HEK293 (cell line): ENCODE data around the gene TMEM229B.

Experiments
- GFI1B ChIP-seq: fragments of 450-650 bp; formaldehyde crosslinking; IDR thresholded peaks from 2 replicates; pipeline ENCODE4 v1.5.1; 2016; ENCODE audit warnings: missing biosample characterization, missing genetic modification characterization
- HOXA7 ChIP-seq: sonication (generic); formaldehyde crosslinking; IDR thresholded peaks from 2 replicates; pipeline ENCODE4 v1.8.1; 2022; ENCODE audit warnings: missing genetic modification reagents, borderline replicate concordance
- OSR2 ChIP-seq: fragments of 450-650 bp; formaldehyde crosslinking; IDR thresholded peaks from 2 replicates; pipeline ENCODE4 v1.5.1; 2016; ENCODE audit warnings: missing biosample characterization, missing genetic modification characterization
- PRDM2 ChIP-seq: fragments of 450-650 bp; formaldehyde crosslinking; IDR thresholded peaks from 2 replicates; pipeline ENCODE4 v1.5.1; 2016; ENCODE audit warnings: missing biosample characterization, missing genetic modification characterization, borderline replicate concordance
- SCRT2 ChIP-seq: fragments of 450-650 bp; formaldehyde crosslinking; IDR thresholded peaks from 2 replicates; pipeline ENCODE4 v1.5.1; 2016; ENCODE audit warnings: missing biosample characterization, missing genetic modification characterization
- YY2 ChIP-seq: fragments of 450-650 bp; formaldehyde crosslinking; IDR thresholded peaks from 2 replicates; pipeline ENCODE4 v1.5.1; 2016; ENCODE audit warnings: missing biosample characterization, missing genetic modification characterization
- ZBTB1 ChIP-seq: fragments of 450-650 bp; formaldehyde crosslinking; IDR thresholded peaks from 2 replicates; pipeline ENCODE4 v1.5.1; 2016; ENCODE audit warnings: missing biosample characterization, missing genetic modification characterization
- ZNF155 ChIP-seq: fragments of 450-650 bp; formaldehyde crosslinking; IDR thresholded peaks from 2 replicates; pipeline ENCODE4 v1.5.1; 2016; ENCODE audit warnings: missing biosample characterization, missing genetic modification characterization
- ZNF169 ChIP-seq: fragments of 450-650 bp; formaldehyde crosslinking; IDR thresholded peaks from 2 replicates; pipeline ENCODE4 v1.5.1; 2016; ENCODE audit warnings: missing biosample characterization, missing genetic modification characterization
- ZNF221 ChIP-seq: fragments of 450-650 bp; formaldehyde crosslinking; IDR thresholded peaks from 2 replicates; pipeline ENCODE4 v1.5.1; 2017; ENCODE audit warnings: missing biosample characterization, missing genetic modification characterization, borderline replicate concordance
- ZNF266 ChIP-seq: fragments of 450-650 bp; formaldehyde crosslinking; IDR thresholded peaks from 2 replicates; pipeline ENCODE4 v1.5.1; 2016; ENCODE audit warnings: missing biosample characterization, missing genetic modification characterization, low read depth
- ZNF362 ChIP-seq: fragments of 450-650 bp; formaldehyde crosslinking; IDR thresholded peaks from 2 replicates; pipeline ENCODE4 v1.5.1; 2016; ENCODE audit warnings: missing biosample characterization, missing genetic modification characterization
- ZNF404 ChIP-seq: fragments of 450-650 bp; formaldehyde crosslinking; IDR thresholded peaks from 2 replicates; pipeline ENCODE4 v1.5.1; 2017; ENCODE audit warnings: missing biosample characterization, missing genetic modification characterization
- ZNF48 ChIP-seq: fragments of 450-650 bp; formaldehyde crosslinking; IDR thresholded peaks from 2 replicates; pipeline ENCODE4 v1.5.1; 2016; ENCODE audit warnings: missing biosample characterization, missing genetic modification characterization
- ZNF501 ChIP-seq: fragments of 450-650 bp; formaldehyde crosslinking; IDR thresholded peaks from 2 replicates; pipeline ENCODE4 v1.5.1; 2016; ENCODE audit warnings: missing biosample characterization, missing genetic modification characterization
- ZNF558 ChIP-seq: fragments of 450-650 bp; formaldehyde crosslinking; IDR thresholded peaks from 2 replicates; pipeline ENCODE4 v1.5.1; 2016; ENCODE audit warnings: missing biosample characterization, missing genetic modification characterization
- ZNF585B ChIP-seq: fragments of 450-650 bp; formaldehyde crosslinking; IDR thresholded peaks from 2 replicates; pipeline ENCODE4 v1.5.1; 2016; ENCODE audit warnings: missing biosample characterization, missing genetic modification characterization
- ZNF623 ChIP-seq: fragments of 450-650 bp; formaldehyde crosslinking; IDR thresholded peaks from 2 replicates; pipeline ENCODE4 v1.5.1; 2016; ENCODE audit warnings: missing biosample characterization, missing genetic modification characterization
- ZNF658 ChIP-seq: fragments of 450-650 bp; formaldehyde crosslinking; IDR thresholded peaks from 2 replicates; pipeline ENCODE4; 2016; ENCODE audit warnings: missing biosample characterization, missing genetic modification characterization
- ZNF670 ChIP-seq: fragments of 450-650 bp; formaldehyde crosslinking; IDR thresholded peaks from 2 replicates; pipeline ENCODE4 v1.5.1; 2016; ENCODE audit warnings: missing biosample characterization, missing genetic modification characterization, low read depth
- ZNF777 ChIP-seq: fragments of 450-650 bp; formaldehyde crosslinking; IDR thresholded peaks from 2 replicates; pipeline ENCODE4 v1.5.1; 2017; ENCODE audit warnings: missing biosample characterization, missing genetic modification characterization, borderline replicate concordance
- ZNF830 ChIP-seq: fragments of 450-650 bp; IDR thresholded peaks from 2 replicates; pipeline ENCODE4 v1.5.0; 2018; ENCODE audit warnings: missing biosample characterization, missing genetic modification characterization, low read depth, mild to moderate bottlenecking, moderate library complexity
- TF ChIP-seq, protein P1 (sequence below): fragments of 450-650 bp; formaldehyde crosslinking; conservative IDR thresholded peaks from 2 replicates; pipeline ENCODE4 v1.5.1; 2016; ENCODE audit warnings: low read depth, missing biosample characterization, missing genetic modification characterization
- TF ChIP-seq, protein P2 (sequence below): fragments of 450-650 bp; formaldehyde crosslinking; IDR thresholded peaks from 2 replicates; pipeline ENCODE4 v1.5.1; 2016; ENCODE audit warnings: missing biosample characterization, missing genetic modification characterization

The TMEM229B gene

DNA sequence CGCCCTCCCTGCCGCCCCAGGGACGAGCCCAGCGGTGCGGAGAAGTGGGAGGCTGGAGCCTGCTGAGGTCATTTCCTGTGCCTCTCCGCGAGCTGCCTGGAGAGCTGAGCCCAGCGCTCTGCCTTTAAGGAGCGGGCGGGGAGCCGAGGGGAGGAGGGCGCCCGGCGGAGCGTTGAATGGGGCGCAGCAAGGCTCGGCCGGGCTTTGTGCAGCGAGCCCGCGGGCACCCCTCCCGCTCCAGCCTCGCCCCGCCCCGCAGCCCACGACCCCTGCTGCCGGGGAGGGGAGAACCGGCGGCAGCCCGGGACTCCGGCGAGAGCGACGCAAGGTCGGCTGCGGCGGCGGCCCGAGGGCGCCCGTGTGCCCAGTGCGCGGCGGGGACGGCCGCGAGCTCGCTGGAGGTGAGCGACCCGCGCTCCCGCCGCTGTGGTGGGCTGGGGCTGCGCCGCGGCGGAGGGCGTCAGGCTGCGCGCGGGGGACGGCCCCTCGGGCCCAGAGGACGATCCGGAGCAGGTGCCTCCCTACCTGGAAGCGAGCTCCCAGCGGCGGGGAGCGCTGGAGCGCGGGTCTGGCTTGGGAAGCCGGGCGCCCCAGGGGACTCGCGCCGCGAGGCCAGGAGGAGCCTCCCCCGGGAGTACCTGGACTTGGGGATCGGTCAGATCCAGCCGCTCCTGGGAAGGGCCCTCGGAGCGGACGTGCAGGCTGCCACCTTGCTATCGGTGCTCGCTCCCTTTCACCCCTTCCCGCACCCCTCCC is 44.7 kb upstream of the TMEM229B start, which contains the start of gene PLEKHH1 (continued):
- TF ChIP-seq ZNF558 (tag by site-specific recombination) = no peak
- no peak for TF ChIP-seq ZNF362 (tag by site-specific recombination)
- TF ChIP-seq SCRT2 (tag by site-specific recombination) = peak; percentile 52; the same call in 1 of the 2 replicates
- no peak for TF ChIP-seq OSR2 (tag by site-specific recombination)
- TF ChIP-seq ZNF221 (tag by site-specific recombination) = no peak
- TF ChIP-seq ZNF585B (tag by site-specific recombination) = no peak
- TF ChIP-seq HOXA7 = no peak
- TF ChIP-seq ZNF777 (tag by site-specific recombination) = no peak
- no peak for TF ChIP-seq ZNF155 (tag by site-specific recombination)
- no peak for TF ChIP-seq ZNF48 (tag by site-specific recombination)
- no peak for TF ChIP-seq ZNF670
- TF ChIP-seq YY2 (tag by site-specific recombination) = no peak
- TF ChIP-seq ZNF830 (tag by site-specific recombination) = no peak
- TF ChIP-seq ZNF169 (tag by site-specific recombination) = no peak
- TF ChIP-seq, protein P1, sequence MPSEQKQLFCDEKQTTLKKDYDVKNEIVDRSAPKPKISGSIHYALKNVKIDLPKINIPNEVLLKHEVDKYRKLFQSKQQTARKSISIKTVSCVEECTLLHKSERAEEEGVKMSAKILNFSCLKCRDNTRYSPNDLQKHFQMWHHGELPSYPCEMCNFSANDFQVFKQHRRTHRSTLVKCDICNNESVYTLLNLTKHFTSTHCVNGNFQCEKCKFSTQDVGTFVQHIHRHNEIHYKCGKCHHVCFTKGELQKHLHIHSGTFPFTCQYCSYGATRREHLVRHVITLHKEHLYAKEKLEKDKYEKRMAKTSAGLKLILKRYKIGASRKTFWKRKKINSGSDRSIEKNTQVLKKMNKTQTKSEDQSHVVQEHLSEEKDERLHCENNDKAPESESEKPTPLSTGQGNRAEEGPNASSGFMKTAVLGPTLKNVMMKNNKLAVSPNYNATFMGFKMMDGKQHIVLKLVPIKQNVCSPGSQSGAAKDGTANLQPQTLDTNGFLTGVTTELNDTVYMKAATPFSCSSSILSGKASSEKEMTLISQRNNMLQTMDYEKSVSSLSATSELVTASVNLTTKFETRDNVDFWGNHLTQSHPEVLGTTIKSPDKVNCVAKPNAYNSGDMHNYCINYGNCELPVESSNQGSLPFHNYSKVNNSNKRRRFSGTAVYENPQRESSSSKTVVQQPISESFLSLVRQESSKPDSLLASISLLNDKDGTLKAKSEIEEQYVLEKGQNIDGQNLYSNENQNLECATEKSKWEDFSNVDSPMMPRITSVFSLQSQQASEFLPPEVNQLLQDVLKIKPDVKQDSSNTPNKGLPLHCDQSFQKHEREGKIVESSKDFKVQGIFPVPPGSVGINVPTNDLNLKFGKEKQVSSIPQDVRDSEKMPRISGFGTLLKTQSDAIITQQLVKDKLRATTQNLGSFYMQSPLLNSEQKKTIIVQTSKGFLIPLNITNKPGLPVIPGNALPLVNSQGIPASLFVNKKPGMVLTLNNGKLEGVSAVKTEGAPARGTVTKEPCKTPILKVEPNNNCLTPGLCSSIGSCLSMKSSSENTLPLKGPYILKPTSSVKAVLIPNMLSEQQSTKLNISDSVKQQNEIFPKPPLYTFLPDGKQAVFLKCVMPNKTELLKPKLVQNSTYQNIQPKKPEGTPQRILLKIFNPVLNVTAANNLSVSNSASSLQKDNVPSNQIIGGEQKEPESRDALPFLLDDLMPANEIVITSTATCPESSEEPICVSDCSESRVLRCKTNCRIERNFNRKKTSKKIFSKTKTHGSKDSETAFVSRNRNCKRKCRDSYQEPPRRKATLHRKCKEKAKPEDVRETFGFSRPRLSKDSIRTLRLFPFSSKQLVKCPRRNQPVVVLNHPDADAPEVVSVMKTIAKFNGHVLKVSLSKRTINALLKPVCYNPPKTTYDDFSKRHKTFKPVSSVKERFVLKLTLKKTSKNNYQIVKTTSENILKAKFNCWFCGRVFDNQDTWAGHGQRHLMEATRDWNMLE (tag by site-specific recombination) = no peak
- TF ChIP-seq, protein P2, sequence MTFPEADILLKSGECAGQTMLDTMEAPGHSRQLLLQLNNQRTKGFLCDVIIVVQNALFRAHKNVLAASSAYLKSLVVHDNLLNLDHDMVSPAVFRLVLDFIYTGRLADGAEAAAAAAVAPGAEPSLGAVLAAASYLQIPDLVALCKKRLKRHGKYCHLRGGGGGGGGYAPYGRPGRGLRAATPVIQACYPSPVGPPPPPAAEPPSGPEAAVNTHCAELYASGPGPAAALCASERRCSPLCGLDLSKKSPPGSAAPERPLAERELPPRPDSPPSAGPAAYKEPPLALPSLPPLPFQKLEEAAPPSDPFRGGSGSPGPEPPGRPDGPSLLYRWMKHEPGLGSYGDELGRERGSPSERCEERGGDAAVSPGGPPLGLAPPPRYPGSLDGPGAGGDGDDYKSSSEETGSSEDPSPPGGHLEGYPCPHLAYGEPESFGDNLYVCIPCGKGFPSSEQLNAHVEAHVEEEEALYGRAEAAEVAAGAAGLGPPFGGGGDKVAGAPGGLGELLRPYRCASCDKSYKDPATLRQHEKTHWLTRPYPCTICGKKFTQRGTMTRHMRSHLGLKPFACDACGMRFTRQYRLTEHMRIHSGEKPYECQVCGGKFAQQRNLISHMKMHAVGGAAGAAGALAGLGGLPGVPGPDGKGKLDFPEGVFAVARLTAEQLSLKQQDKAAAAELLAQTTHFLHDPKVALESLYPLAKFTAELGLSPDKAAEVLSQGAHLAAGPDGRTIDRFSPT (tag by site-specific recombination) = no peak
- no peak for TF ChIP-seq ZNF658 (tag by site-specific recombination)
- no peak for TF ChIP-seq ZNF404 (tag by site-specific recombination)
- no peak for TF ChIP-seq ZNF623 (tag by site-specific recombination)
- no peak for TF ChIP-seq ZNF501 (tag by site-specific recombination)
- no peak for TF ChIP-seq GFI1B (tag by site-specific recombination)
- no peak for TF ChIP-seq ZNF266
- no peak for TF ChIP-seq PRDM2 (tag by site-specific recombination)
- no peak for TF ChIP-seq ZBTB1 (tag by site-specific recombination)
